SJCRH30 (cell line): ENCODE measurements around the gene ZNFX1. TPM values are rescaled to one million over a fixed set of nuclear protein-coding genes. Genes with fewer than 3 reads are reported as not detected.

Experiments
- DNase-seq, 2 experiments: peaks; one replicate each; pipeline ENCODE4 v3.0.0-alpha.2; 2015 to 2020
- H3K27ac ChIP-seq: fragments of 250-450 bp; sonication (Bioruptor Pico); 2 replicates; pipeline ENCODE4 v1.5.1; 2020; ENCODE audit warnings: mild to moderate bottlenecking, moderate library complexity
- H3K27me3 ChIP-seq: fragments of 250-450 bp; sonication (Bioruptor Pico); 2 replicates; pipeline ENCODE4 v1.5.1; 2020; ENCODE audit warnings: mild to moderate bottlenecking, moderate library complexity
- H3K36me3 ChIP-seq: fragments of 250-450 bp; sonication (Bioruptor Pico); 2 replicates; pipeline ENCODE4 v1.5.1; 2020; ENCODE audit warnings: mild to moderate bottlenecking, moderate library complexity
- H3K4me1 ChIP-seq: fragments of 250-450 bp; sonication (Bioruptor Pico); 2 replicates; pipeline ENCODE4 v1.5.1; 2020; ENCODE audit warnings: mild to moderate bottlenecking, moderate library complexity
- H3K4me3 ChIP-seq: fragments of 250-450 bp; sonication (Bioruptor Pico); 2 replicates; pipeline ENCODE4 v1.5.1; 2020; ENCODE audit warnings: mild to moderate bottlenecking, moderate library complexity
- H3K9me3 ChIP-seq: fragments of 250-450 bp; sonication (Bioruptor Pico); replicated peaks from 2 replicates; pipeline ENCODE4 v1.5.1; 2020; ENCODE audit warnings: mild to moderate bottlenecking, moderate library complexity
- total RNA-seq: library from RNA; depleted of rRNA; stranded (reverse); fragments of >200 nt; shearing (Covaris generic); gene quantifications from 2 replicates; pipeline ENCODE4 v1.2.3, GENCODE V29; 2014

ZNFX1 gene
- total RNA-seq, 1 experiment from 2014 or later, result 25.5 TPM

DNA sequence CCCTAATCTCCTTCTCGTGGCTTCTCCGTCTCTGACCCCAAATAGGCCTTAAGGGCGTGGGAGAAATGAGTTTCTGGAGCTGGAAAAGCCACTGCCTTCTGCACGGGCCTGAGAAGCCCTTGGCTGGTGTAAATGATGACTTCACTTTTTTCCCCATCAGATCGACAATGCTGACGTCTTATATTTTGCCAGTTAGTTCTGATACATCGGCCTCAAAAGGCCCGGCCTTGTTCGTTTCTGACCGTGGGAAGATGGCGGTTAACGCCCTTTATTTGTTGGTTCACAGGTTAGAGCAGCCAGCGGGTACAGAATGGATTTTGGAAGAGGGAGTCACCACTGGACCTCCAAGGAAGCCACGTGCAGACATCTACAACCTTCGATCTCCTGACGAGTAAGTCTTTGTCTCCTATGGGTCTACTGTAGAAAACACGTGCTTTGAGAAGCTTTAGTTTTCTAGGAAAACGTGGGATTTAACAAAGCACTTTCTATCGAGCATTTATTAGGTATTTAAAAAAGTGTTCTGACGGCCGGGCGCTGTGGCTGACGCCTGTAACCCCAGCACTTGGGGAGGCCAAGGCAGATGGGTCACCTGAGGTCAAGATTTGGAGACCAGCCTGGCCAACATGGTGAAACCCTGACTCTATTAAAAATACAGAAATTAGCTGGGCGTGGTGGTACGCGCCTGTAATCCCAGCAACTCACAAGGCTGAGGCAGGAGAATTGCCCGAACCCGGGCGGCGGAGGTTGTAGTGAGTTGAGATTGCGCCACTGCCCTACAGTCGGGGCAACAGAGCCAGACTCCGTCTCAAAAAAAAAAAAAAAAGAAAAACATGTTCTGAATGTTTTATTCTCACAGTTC is 1.2 kb upstream of the ZNFX1 start:
- Histone ChIP-seq H3K4me1 (peaks cover 52% of the 10 kb centered on the region), H3K36me3 (peaks cover 74% of the 10 kb centered on the region), H3K9me3 (peaks cover 12% of the 10 kb centered on the region), H3K4me3 (peak overlapping the region; percentile 87), H3K27me3 (no peaks in the 10 kb centered on the region), H3K27ac (peak overlapping the region; percentile 87)
- DNase-seq, result peak; percentile 48 to 70

DNA sequence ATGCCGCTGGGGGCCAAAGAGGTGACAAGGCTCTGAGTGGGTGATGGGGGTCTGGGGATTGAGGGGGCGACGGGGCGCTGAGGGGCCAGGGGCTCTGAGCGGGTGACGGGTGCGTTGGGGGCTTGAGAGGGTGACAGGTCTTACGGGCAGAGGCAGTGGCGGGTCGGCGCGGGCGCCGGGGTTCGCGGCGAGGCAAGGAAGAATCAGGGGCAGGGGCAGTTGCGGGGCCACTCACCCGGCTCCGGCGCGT is 146 bp downstream of the ZNFX1 start:
- H3K4me3 ChIP-seq, result peak overlapping the region; percentile 87
- H3K9me3 ChIP-seq, result peaks cover 12% of the 10 kb centered on the region
- no peaks in the 10 kb centered on the region for H3K27me3 ChIP-seq
- no peak for DNase-seq
- peak overlapping the region; percentile 87 for H3K27ac ChIP-seq
- peaks cover 72% of the 10 kb centered on the region for H3K36me3 ChIP-seq
- H3K4me1 ChIP-seq, result peaks cover 39% of the 10 kb centered on the region

DNA sequence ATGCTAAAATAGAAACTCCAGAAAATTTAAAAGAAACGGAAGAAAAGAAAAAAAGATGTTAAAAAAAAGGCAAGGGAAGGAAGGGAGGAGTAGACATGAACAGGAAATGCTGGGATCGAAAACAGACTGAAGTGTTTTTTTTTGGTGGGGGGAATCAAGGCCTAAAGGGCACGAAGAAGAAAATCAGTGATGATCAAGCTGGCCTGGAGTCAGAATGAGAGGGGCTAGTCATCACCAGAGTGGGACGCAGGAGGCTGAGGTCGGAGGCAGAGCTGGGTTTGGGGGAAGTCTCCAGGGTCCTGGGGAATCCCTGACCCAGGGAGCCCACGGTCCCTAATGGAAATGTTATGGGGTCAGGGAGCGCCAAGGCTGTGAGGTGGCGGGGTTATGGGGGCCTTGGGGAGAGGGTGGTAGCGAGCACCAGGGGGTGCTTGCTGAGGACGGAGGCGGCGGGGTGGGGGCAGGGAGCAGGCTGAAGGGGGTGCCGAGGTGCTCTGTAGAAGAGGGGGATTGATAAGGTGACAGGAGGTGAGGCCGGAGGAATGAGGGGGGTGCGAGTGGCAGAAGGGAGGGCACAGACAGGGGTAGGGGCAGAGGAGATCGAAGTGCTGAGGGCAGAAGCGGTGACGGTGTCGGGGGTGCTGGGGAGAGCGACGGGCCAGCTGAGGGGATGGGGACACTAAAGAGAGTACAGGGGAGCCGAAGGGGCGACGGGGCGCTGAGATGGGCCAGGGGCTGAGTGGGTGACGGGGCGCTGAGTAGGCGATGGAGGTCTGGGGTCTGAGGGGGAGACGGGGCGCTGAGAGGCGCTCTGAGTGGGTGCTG is 684 bp downstream of the ZNFX1 start:
- peak overlapping the region; percentile 87; the same call in 1 of the 2 replicates for H3K27ac ChIP-seq
- H3K36me3 ChIP-seq, result peaks cover 72% of the 10 kb centered on the region
- H3K4me1 ChIP-seq, result peaks cover 33% of the 10 kb centered on the region
- H3K4me3 ChIP-seq, result peak overlapping the region; percentile 87
- peaks cover 12% of the 10 kb centered on the region for H3K9me3 ChIP-seq
- H3K27me3 ChIP-seq, result no peaks in the 10 kb centered on the region
- peak; percentile 45 to 61 for DNase-seq

DNA sequence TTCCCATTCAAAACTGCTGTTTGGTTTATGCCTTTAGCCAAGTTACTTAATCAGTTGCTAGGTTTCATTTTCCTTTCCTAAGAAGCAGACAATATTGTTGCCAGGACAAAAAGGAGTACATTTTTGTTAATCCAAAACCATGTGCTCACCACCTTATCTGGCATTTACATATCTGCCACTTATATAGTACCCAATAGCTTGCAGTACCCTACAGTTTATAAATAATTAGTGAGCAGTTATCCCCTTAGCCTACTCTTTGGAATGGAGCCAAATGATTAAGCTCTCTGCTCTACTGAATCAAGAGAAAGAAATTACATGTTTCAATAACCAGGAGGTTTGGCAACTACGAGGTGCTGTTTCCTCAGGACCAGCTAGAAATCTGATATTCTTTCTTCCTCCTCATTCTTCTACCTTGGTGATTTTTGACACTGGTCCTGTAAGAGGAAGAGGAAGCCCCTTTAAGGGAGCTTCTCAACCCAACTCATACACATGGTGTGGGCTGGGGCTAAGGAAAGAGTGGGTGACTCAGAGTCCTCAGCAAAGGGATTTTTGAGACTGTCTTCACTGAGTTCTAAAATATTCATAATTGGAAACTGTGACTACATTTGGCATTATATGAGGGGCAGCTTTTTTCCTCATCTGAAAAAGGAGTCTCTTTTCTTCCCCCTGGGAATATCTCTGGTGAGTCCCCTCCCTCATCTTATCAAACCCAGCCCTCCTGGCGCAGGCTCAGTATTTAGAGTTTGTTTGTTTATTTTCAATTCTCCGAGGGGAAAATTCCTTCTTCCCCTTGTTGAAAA is 1.5 kb downstream of the ZNFX1 start:
- Histone ChIP-seq H3K4me3 (peak overlapping the region; percentile 87), H3K4me1 (peaks cover 26% of the 10 kb centered on the region), H3K36me3 (peaks cover 70% of the 10 kb centered on the region), H3K9me3 (peaks cover 12% of the 10 kb centered on the region), H3K27ac (peak overlapping the region; percentile 87; the same call in 1 of the 2 replicates), H3K27me3 (no peaks in the 10 kb centered on the region)
- DNase-seq, result peak; percentile 49 to 68

DNA sequence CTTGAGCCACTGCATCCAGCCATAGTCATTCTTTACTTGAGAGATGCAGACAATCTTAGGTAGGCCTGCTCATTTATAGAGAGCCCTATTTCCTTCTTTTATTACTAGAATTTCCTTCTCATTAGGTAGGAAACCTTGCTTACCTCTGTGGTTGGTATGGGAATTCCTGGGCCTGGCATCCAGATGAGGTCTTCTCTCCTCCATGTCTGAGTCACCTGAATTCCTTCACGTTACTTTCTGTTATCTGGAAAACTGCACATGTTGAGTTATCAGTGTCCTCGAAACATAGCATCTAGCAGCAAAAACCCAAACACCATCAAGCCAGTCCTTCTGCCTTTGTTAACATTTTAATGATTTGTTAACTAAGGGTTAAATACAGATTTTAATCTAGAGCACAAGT is 2.2 kb downstream of the ZNFX1 start:
- Histone ChIP-seq H3K4me1 (peaks cover 23% of the 10 kb centered on the region), H3K36me3 (peaks cover 70% of the 10 kb centered on the region), H3K27me3 (no peaks in the 10 kb centered on the region), H3K27ac (no peak overlapping the region), H3K4me3 (no peak overlapping the region), H3K9me3 (peaks cover 8% of the 10 kb centered on the region)
- DNase-seq, result no peak

DNA sequence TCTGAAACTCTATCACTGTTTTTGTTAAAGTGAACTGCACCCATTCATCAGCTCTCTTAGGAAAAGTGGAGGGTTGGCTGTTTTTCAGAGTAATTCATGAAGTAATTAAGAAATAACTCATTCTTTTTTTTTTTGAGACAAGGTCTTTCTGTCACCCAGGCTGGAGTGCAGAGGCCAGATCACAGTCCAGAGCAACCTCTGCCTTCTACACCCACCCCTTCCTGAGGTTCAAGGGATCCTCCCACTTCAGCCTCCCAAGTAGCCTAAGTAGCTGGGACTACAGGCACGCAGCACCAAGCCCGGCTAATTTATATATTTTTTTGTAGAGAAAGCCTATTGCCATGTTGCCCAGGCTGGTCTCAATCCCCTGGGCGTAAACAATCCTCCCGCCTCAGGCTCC is 2.6 kb downstream of the ZNFX1 start:
- Histone ChIP-seq H3K36me3 (peaks cover 70% of the 10 kb centered on the region), H3K4me1 (peaks cover 23% of the 10 kb centered on the region), H3K27me3 (no peaks in the 10 kb centered on the region), H3K9me3 (peaks cover 5% of the 10 kb centered on the region; the same call in 1 of the 2 replicates), H3K27ac (no peak overlapping the region), H3K4me3 (no peak overlapping the region)
- DNase-seq, result no peak

DNA sequence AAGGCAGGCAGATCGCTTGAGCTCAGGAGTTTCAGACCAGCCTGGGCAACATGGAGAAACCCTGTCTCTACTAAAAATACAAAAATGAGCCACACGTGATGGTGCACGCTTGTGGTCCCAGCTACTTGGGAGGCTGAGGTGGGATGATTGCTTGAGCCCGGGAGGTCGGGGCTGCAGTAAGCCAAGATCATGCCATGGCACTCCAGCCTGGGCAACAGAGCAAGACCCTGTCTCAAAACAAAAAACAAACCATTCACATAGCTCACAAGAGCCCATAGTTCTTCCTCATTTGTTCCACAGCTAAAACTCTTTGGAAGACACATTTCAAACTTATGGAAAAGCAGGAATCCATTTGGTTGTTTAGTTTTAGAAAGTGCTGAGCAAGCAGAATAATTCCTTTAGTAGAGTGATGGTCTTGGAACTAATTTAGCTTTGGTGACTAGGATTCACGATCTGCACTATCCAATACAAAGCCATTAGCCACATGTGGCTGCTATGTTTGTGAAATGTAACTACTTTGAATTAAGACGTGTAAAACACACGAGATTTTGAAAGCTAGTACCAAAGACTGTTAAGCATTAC is 4.1 kb downstream of the ZNFX1 start:
- Histone ChIP-seq H3K4me3 (no peak overlapping the region), H3K27ac (no peak overlapping the region), H3K4me1 (peaks cover 23% of the 10 kb centered on the region), H3K9me3 (0 out of 2 replicates have a peak, but pooled peaks cover 2% of the 10 kb centered on the region), H3K36me3 (peaks cover 70% of the 10 kb centered on the region), H3K27me3 (no peaks in the 10 kb centered on the region)
- no peak for DNase-seq

DNA sequence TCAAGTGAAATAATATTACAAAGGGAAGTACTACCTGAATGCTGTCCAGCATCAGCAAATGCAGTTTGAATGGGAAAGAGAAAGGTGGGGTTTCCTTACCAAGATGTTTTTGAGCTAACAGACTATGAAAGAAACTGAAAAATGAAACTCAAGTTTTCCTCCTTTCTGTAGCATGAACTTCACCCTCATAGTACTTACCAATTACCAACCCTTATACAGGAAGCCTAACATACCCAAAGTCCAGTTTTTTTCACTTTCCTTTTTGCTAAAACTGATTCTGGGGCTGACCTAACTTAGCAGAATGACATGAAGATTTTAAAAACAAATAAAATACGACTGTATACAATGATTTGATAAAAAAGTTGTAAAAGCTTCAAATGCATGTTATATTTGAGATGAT is 5.2 kb downstream of the ZNFX1 start:
- H3K27me3 ChIP-seq, result no peaks in the 10 kb centered on the region
- peaks cover 28% of the 10 kb centered on the region for H3K4me1 ChIP-seq
- H3K9me3 ChIP-seq, result 0 out of 2 replicates have a peak, but pooled peaks cover 2% of the 10 kb centered on the region
- peaks cover 77% of the 10 kb centered on the region for H3K36me3 ChIP-seq
- DNase-seq, result no peak
- H3K4me3 ChIP-seq, result no peak overlapping the region
- H3K27ac ChIP-seq, result no peak overlapping the region

DNA sequence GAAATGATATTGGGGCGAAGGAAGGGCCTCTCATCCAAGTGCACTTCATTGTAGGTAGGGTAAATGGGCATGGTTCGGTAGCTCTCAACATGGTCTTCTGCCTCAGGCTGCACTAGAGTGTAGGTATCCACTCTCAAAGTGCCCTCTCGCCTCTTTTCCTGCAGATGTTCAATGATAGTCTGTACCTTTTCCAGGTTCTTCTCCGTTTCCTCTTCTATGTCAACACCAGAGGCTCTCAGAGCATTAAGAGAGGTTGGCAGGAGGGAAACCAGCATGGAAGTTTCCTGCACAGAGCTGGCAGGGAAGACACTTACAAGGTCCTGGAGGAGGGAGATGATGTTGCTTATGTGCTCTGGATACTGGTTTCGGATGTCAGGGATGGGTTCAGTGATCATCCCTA is 7.1 kb downstream of the ZNFX1 start:
- Histone ChIP-seq H3K4me1 (peaks cover 20% of the 10 kb centered on the region), H3K4me3 (no peak overlapping the region), H3K27ac (peak overlapping the region; percentile 17), H3K27me3 (no peaks in the 10 kb centered on the region), H3K9me3 (0 out of 2 replicates have a peak, but pooled peaks cover 2% of the 10 kb centered on the region), H3K36me3 (peaks cover 89% of the 10 kb centered on the region)
- DNase-seq, result no peak

DNA sequence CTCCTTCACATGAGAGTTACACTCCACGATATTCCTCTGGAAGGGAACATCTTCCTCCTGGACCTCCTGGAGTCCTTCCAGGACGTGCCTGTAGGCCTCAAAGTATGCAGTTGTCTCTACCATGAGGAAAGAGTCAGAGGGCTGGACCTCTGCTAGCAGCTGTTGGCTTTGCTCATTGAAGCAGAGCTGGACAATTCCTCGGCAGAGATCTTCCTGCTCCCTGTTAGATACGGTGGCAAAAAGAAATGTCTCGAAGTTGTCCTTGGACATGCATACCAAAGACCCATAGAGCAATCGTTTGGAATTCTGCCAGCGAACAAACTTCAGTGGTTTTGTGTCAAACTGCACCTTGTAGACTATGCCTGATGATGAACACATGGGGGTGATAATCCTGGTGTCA is 7.7 kb downstream of the ZNFX1 start:
- Histone ChIP-seq H3K27me3 (no peaks in the 10 kb centered on the region), H3K9me3 (0 out of 2 replicates have a peak, but pooled peaks cover 2% of the 10 kb centered on the region), H3K36me3 (peaks cover 89% of the 10 kb centered on the region), H3K27ac (peak overlapping the region; percentile 17), H3K4me1 (peaks cover 18% of the 10 kb centered on the region), H3K4me3 (no peak overlapping the region)
- DNase-seq, result peak; percentile 81 to 84

DNA sequence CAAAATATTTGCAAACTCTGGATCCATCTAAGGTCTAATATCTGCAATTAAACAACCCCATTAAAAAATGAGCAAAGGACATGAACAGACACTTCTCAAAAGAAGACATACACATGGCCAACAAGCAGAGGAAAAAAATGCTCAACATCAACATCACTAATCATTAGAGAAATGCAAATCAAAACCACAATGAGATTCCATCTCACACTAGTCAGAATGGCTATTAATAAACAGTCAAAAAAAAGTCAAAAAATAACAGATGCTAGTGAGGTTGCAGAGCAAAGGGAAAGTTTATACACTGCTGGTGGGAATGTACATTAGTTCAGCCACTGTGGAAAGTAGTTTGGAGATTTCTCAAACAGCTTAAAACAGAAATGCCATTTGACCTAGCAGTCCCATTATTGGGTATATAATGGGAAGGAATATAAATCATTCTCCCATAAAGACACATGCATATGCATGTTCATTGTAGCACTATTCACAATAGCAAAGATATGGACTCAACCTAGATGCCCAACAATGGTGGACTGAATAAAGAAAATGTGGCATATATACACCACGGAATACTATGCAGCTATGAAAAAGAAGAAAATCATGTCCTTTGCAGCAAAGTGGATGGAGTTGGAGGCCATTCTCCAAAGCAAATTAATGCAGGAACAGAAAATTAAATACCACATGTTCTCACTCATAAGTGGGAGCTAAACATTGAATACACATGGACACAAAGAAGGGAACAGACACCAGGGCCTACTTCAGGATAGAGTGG is 9.1 kb downstream of the ZNFX1 start:
- peaks cover 92% of the 10 kb centered on the region for H3K36me3 ChIP-seq
- no peak for DNase-seq

DNA sequence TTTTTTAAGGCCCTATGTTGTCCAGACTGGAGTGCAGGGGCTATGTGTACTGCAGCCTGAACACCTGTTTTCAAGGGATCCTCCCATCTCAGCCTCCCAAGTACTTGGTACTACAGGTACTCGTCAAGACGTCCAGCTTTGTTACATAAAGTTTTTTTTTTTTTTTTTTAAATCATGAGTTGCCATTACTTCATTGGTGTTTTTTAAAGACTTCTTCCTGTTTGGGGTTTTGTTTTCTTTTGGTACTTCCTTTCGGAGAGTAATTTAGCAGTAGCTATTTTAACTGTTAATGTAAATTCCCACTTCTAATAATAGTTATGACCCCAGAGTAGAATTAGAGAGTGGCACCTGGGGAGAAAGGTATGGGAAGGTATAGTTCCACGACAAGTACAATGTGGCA is 10.5 kb downstream of the ZNFX1 start:
- H3K27ac ChIP-seq, result no peak overlapping the region
- H3K4me1 ChIP-seq, result peaks cover 18% of the 10 kb centered on the region
- H3K9me3 ChIP-seq, result 0 out of 2 replicates have a peak, but pooled peaks cover 2% of the 10 kb centered on the region
- H3K27me3 ChIP-seq, result no peaks in the 10 kb centered on the region
- peaks cover 93% of the 10 kb centered on the region for H3K36me3 ChIP-seq
- no peak for DNase-seq
- H3K4me3 ChIP-seq, result no peak overlapping the region

More for the DNA sequence above, 9.1 kb downstream of the ZNFX1 start:
- H3K4me1 ChIP-seq, result peaks cover 18% of the 10 kb centered on the region
- no peak overlapping the region for H3K27ac ChIP-seq
- no peaks in the 10 kb centered on the region for H3K27me3 ChIP-seq
- no peak overlapping the region for H3K4me3 ChIP-seq
- H3K9me3 ChIP-seq, result 0 out of 2 replicates have a peak, but pooled peaks cover 2% of the 10 kb centered on the region

DNA sequence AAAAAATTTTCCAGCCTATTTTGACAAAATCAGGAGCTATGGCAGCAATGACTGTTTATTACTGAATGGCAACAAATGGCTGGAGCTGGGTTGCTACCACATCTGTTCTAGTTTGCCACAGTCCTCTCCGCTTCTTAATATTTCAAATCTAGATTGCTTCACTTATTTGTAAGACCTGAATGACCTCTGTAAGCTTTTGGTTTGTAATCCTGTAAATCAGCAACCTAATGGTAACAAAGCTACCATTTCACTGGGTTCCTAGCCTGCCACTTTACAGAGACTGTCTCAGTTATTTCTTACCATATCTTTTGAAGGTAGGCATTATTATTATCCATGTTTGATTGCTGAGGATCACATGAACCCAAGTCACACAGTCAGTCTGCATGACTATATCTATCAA is 15.4 kb downstream of the ZNFX1 start:
- H3K27me3 ChIP-seq, result no peaks in the 10 kb centered on the region
- no peak overlapping the region for H3K4me3 ChIP-seq
- no peaks in the 10 kb centered on the region for H3K9me3 ChIP-seq
- H3K36me3 ChIP-seq, result peaks cover 93% of the 10 kb centered on the region
- H3K27ac ChIP-seq, result no peak overlapping the region
- no peak for DNase-seq
- H3K4me1 ChIP-seq, result no peaks in the 10 kb centered on the region

DNA sequence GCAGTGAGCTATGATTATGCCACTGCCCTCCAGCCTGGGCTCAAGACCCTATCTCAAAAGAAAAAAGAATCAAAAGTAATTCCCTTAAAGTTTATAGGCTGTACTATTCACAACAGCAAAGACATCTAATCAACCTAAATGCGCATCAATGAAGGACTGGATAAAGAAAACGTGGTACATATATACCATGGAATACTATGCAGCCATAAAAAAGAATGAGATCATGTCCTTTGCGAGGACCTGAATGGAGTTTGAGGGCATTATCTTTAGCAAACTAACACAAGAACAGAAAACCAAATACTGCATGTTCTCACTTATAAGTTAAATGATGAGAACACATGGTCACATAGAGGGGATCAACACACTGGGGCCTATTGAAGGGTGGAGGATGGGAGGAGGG is 16.7 kb downstream of the ZNFX1 start:
- H3K27me3 ChIP-seq, result no peaks in the 10 kb centered on the region
- H3K27ac ChIP-seq, result no peak overlapping the region
- H3K4me1 ChIP-seq, result no peaks in the 10 kb centered on the region
- peaks cover 96% of the 10 kb centered on the region for H3K36me3 ChIP-seq
- no peak for DNase-seq
- no peaks in the 10 kb centered on the region for H3K9me3 ChIP-seq
- H3K4me3 ChIP-seq, result no peak overlapping the region
